ENCODE results near the gene MTHFSD.

Gene MTHFSD

GRCh38 chr16:86507173-86508027 is 47.6 kb downstream of the MTHFSD start:
- DNase-seq (ENCODE audit: low spot score) = no peak
- TF ChIP-seq, protein P1, sequence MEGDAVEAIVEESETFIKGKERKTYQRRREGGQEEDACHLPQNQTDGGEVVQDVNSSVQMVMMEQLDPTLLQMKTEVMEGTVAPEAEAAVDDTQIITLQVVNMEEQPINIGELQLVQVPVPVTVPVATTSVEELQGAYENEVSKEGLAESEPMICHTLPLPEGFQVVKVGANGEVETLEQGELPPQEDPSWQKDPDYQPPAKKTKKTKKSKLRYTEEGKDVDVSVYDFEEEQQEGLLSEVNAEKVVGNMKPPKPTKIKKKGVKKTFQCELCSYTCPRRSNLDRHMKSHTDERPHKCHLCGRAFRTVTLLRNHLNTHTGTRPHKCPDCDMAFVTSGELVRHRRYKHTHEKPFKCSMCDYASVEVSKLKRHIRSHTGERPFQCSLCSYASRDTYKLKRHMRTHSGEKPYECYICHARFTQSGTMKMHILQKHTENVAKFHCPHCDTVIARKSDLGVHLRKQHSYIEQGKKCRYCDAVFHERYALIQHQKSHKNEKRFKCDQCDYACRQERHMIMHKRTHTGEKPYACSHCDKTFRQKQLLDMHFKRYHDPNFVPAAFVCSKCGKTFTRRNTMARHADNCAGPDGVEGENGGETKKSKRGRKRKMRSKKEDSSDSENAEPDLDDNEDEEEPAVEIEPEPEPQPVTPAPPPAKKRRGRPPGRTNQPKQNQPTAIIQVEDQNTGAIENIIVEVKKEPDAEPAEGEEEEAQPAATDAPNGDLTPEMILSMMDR (IDR thresholded peaks at IDR 0.05; ENCODE audit: extremely low read depth, insufficient read depth, missing control alignments) = no peak
- in situ Hi-C loops (cut with MboI; ENCODE audit: low pct_unique_long_range_greater_than_20kb, low sequenced_read_pairs, unreplicated experiment) = loop anchor here (25.0 kb wide), 2 partner anchors 445 to 695 kb away; no protein-coding TSS in a partner anchor

- in situ Hi-C loops (cut with MboI; ENCODE audit: low pct_unique_long_range_greater_than_20kb, low sequenced_read_pairs, unreplicated experiment) = loop anchor here (25.0 kb wide), 2 partner anchors 444 to 694 kb away; no protein-coding TSS in a partner anchor
- no peak for DNase-seq (ENCODE audit: low spot score)
- TF ChIP-seq, protein P1 (IDR thresholded peaks at IDR 0.05; ENCODE audit: extremely low read depth, insufficient read depth, missing control alignments) = no peak
Measured at GRCh38 chr16:86505899-86506864, 48.9 kb downstream of the MTHFSD start.

DNA sequence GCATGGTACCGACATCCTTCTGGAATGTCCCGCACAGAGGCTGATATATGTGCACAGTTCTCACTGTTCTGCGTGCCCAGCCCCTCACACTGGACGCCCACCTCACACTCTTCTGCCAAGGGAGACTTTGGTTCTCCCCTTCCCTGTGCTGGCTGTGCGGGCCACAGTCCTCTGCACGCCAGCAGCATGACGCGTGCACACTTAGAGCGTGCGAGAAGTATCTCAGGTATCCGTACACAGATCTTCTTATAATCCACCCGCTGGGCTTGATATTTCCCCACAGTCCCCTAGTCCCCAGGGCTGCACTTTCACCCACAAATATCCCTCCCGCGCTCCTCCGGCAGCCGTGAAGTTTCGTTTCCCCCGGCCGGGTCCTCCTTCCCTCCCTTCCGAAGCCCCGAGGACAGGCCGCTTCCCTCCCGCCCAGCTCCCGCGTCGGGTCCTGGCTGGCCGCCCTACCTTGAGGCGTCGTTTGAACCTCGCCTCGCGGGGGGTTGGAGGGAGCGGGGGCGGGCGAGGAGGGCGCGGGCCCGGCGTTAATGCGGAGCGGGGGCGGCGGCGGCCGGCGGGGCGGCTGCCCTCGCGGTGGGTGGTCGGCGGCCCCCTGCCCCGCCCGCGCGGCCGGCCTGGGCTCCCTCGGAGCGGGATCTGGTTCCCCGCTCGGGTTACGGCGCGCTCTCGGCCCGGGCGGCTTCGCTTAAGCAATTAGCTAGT is 49.7 kb downstream of the MTHFSD start:
- no peak for DNase-seq (ENCODE audit: low spot score)
- in situ Hi-C loops (cut with MboI; ENCODE audit: low pct_unique_long_range_greater_than_20kb, low sequenced_read_pairs, unreplicated experiment) = loop anchor here (25.0 kb wide), 2 partner anchors 443 to 693 kb away; no protein-coding TSS in a partner anchor

DNA sequence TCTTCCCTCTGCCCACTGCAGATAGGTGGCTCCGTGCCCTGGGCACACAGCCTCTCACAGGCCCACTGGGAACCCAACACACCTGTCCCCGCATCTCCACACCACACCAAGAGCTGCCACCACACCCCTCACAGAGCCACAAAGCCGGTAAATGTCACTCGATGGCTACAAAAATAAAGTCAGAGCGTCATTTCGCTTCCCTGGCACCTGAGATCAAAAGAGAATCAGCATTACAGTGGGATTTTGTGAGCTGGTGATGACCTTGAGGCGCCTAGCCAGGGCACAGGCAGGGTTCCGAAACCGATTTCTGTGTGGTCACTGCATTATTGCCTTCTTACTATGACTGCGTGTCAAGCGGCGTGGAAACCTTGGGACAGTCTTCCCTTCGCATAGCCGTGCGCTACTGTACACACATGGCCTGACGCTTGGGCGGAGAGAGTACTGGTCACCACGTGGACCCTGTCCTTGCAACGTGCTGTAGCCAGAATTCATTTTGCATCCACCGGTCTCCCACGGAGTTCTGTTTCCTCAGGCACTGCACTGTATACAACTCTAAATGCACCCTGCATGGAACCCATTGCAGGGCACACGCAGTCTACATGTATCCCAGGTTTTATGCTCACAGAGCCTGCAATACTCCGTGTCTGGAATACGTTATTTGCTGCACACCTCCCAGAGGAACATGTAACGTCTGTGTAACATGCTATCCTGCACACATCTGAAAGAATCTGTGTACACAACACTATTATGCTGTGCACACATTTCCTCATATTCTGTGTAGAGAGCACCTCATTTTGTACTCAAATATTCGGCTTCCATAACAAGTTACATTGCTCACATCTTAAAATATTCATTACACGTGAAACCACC is 50.5 kb downstream of the MTHFSD start:
- no peak for DNase-seq (ENCODE audit: low spot score)
- in situ Hi-C loops (cut with MboI; ENCODE audit: low pct_unique_long_range_greater_than_20kb, low sequenced_read_pairs, unreplicated experiment) = loop anchor here (25.0 kb wide), 2 partner anchors 442 to 692 kb away; no protein-coding TSS in a partner anchor
- TF ChIP-seq, protein P1 (IDR thresholded peaks at IDR 0.05; ENCODE audit: extremely low read depth, insufficient read depth, missing control alignments) = no peak

More for the DNA sequence above, 49.7 kb downstream of the MTHFSD start:
- TF ChIP-seq, protein P1 (IDR thresholded peaks at IDR 0.05; ENCODE audit: extremely low read depth, insufficient read depth, missing control alignments) = no peak

DNA sequence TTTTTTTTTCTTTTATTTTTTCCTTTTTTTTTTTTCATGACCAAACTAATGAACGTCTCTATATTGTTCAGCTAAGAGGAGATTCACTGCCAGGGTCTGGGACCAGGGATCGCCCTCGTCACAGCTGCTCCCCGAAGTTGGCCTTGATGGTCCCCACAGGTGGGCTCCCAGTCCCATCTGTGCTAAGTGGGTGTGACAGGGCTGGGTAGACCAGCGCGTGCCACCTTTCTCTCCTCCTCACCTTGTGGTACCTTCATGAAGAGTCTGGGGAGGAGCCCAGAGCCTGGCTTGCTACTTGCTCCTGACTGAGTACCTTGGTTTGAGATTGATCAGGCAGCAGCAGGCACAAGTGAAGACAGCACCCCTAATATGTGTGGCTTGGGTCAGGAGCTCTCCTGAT is 51.2 kb downstream of the MTHFSD start:
- no peak for DNase-seq (ENCODE audit: low spot score)
- TF ChIP-seq, protein P1 (IDR thresholded peaks at IDR 0.05; ENCODE audit: extremely low read depth, insufficient read depth, missing control alignments) = no peak
- in situ Hi-C loops (cut with MboI; ENCODE audit: low pct_unique_long_range_greater_than_20kb, low sequenced_read_pairs, unreplicated experiment) = loop anchor here (25.0 kb wide), 2 partner anchors 442 to 692 kb away; no protein-coding TSS in a partner anchor

Measured in GM13977 (cell line).